AG04449 (cell line): ENCODE results near the gene SRSF6.
A peak's percentile ranks its signal among the peaks of the same experiment; 100 is the strongest.

Experiments
- CTCF ChIA-PET: fragments of 350-600 bp; formaldehyde crosslinking; extraction: SDS; loops from one replicate; lab custom pipeline; 2021; ENCODE audit warnings: antibody characterized with exemption; lab: Yijun Ruan, JAX
- POLR2A ChIA-PET: fragments of 400-600, 350-600 bp; formaldehyde crosslinking; extraction: SDS; loops from one replicate; lab custom pipeline; 2020; ENCODE audit warnings: antibody characterized with exemption, inconsistent platforms; lab: Yijun Ruan, JAX
- DNase-seq: peaks from one replicate; pipeline ENCODE4 v3.0.0-alpha.2; 2010; ENCODE audit warnings: low read depth, low spot score
- H3K4me3 ChIP-seq: 2 replicates; pipeline ENCODE4 v1.5.1; 2011; ENCODE audit warnings: low read depth, mild to moderate bottlenecking, control low read depth, low read length
- CTCF ChIP-seq: IDR thresholded peaks from one replicate; pipeline ENCODE4 v1.5.1; 2011; ENCODE audit warnings: mild to moderate bottlenecking, moderate library complexity, low read length, control low read depth, inconsistent platforms; ENCODE audit not compliant: insufficient read depth; ENCODE audit errors: missing control alignments

Gene SRSF6

GRCh38 chr20:43433250-43433854 lies 24.3 kb upstream of the SRSF6 start:
- CTCF ChIA-PET: no interaction called here
- POLR2A ChIA-PET: no interaction called here
- no peak for TF ChIP-seq CTCF
- DNase-seq: no peak
- H3K4me3 ChIP-seq: no peak overlapping the region

DNA sequence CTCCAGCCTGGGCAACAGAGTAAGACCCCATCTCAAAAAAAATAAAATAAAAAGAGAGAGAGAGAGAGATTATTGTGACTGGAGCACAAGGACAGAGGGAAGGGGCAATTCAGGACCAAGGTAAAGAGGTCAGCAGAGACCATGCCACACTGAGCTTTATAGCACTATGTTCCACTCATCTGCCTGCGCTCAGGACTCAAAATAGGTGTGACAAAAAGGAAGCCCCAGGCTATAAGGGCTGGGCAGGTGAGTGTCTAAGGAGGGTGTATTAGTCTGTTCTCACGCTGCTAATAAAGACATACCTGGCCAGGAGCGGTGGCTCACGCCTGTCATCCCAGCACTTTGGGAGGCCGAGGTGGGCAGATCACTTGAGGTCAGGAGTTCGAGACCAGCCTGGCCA lies 23.1 kb upstream of the SRSF6 start:
- POLR2A ChIA-PET: no interaction called here
- no peak for TF ChIP-seq CTCF
- CTCF ChIA-PET: no interaction called here
- no peak for DNase-seq
- H3K4me3 ChIP-seq: no peak overlapping the region

GRCh38 chr20:43438578-43439316 lies 18.9 kb upstream of the SRSF6 start:
- TF ChIP-seq CTCF: no peak
- H3K4me3 ChIP-seq: no peak overlapping the region
- ChIA-PET POLR2A (no interaction called here), CTCF (no interaction called here)
- DNase-seq: no peak

GRCh38 chr20:43440531-43440930 lies 17.2 kb upstream of the SRSF6 start:
- no peak overlapping the region for H3K4me3 ChIP-seq
- no peak for DNase-seq
- TF ChIP-seq CTCF: no peak
- POLR2A ChIA-PET: no interaction called here
- CTCF ChIA-PET: interaction anchor here (1.6 kb wide), 1 partner anchor 9 kb away, joined by 6 read pairs; no protein-coding TSS in a partner anchor

GRCh38 chr20:43442282-43442880 lies 15.3 kb upstream of the SRSF6 start:
- peak; percentile 11 for TF ChIP-seq CTCF
- no peak overlapping the region for H3K4me3 ChIP-seq
- DNase-seq: no peak
- CTCF ChIA-PET: interaction anchor here (0.6 to 1.0 kb wide), 3 partner anchors 10 to 34 kb away, joined by 3 to 5 read pairs (median 3); no protein-coding TSS in a partner anchor
- POLR2A ChIA-PET: no interaction called here

DNA sequence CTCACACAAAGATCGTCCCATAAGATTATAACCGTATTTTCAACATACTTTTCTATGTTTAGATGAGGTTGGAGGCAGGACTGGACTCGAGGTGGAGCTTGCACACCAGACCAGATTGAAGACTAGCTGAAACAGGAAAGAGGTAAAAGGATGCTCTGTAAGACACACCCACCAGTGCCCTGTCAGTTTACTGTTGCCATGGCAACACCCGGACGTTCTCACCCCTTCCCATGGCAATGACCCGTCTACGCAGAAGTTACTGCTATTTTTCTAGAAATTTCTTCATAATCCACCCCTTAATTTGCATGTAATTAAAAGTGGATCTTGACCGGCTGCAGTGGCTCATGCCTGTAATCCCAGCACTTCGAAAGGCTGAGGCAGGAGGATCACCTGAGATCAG lies 13.6 kb upstream of the SRSF6 start:
- TF ChIP-seq CTCF: no peak
- H3K4me3 ChIP-seq: no peak overlapping the region
- ChIA-PET CTCF (interaction anchor here (0.7 kb wide), 1 partner anchor 8 kb away, joined by 3 read pairs; no protein-coding TSS in a partner anchor), POLR2A (no interaction called here)
- no peak for DNase-seq
